Sigmoid colon (tissue), 4 donors: ENCODE results near the gene MTMR1.

ENCODE experiments used
- CTCF ChIP-seq, 4 experiments: fragments of 450-650 bp in 3 of 4; fragments of 200-600 bp in 1 of 4; IDR thresholded peaks; one replicate each; pipeline ENCODE4 v1.5.1; 2016 to 2019; ENCODE audit warnings: antibody characterized with exemption in 4 of 4, mild to moderate bottlenecking in 3 of 4, moderate library complexity in 2 of 4
- EP300 ChIP-seq, 4 donors: sonication (generic); formaldehyde crosslinking; IDR thresholded peaks; one replicate each; pipeline ENCODE4 v1.6.1; 2017; ENCODE audit warnings: antibody characterized with exemption in 4 of 4
- POLR2A ChIP-seq, 2 donors: fragments of 450-650 bp; IDR thresholded peaks; one replicate each; pipeline ENCODE4 v1.6.1; 2016; ENCODE audit warnings: antibody characterized with exemption in 2 of 2, mild to moderate bottlenecking in 2 of 2, moderate library complexity in 2 of 2

GRCh38 chrX:150730719-150731118 lies 37.5 kb downstream of the MTMR1 start:
- TF ChIP-seq POLR2A (IDR thresholded peaks at IDR 0.05) (no peak), CTCF (IDR thresholded peaks at IDR 0.05) (no peak), EP300 (IDR thresholded peaks at IDR 0.05) (no peak)
